Natural killer cell (primary cell): ENCODE results near the gene MAPKAPK3. TPM values are rescaled to one million over a fixed set of nuclear protein-coding genes. Genes with fewer than 3 reads are reported as not detected.
A peak's percentile ranks its signal among the peaks of the same experiment; 100 is the strongest.

Experiments used
- ATAC-seq, 3 donors: fragments of 150-1000 bp in 2 of 3; fragments of 200-7000 bp in 1 of 3; cut with Tn5 transposase; 1 replicate in 1 of 3; 2 replicates in 2 of 3; pipeline ENCODE4 v1.10.0; 2021; ENCODE audit warnings: mild to moderate bottlenecking in 2 of 3, moderate library complexity in 2 of 3
- DNase-seq, 2 donors: peaks; one replicate each; pipeline versions ENCODE4 v3.0.0 to v3.0.0-alpha.2; 2013 to 2021; ENCODE audit warnings: mixed read lengths in 1 of 2
- H3K27ac ChIP-seq: one replicate; pipeline ENCODE4 v1.5.1; 2013; ENCODE audit warnings: mild to moderate bottlenecking, low read length
- H3K27me3 ChIP-seq: one replicate; pipeline ENCODE4 v1.6.1; 2013; ENCODE audit warnings: low read length; ENCODE audit not compliant: control insufficient read depth, insufficient read depth
- H3K36me3 ChIP-seq: one replicate; pipeline ENCODE4 v1.6.1; 2013; ENCODE audit warnings: low read length; ENCODE audit not compliant: control insufficient read depth, insufficient read depth
- H3K4me1 ChIP-seq: one replicate; pipeline ENCODE4 v1.6.1; 2013; ENCODE audit warnings: low read length; ENCODE audit not compliant: control insufficient read depth, insufficient read depth
- H3K4me3 ChIP-seq: one replicate; pipeline ENCODE4 v1.5.1; 2013; ENCODE audit warnings: low read length
- H3K9me3 ChIP-seq: one replicate; pipeline ENCODE4 v1.6.1; 2013; ENCODE audit warnings: low read length; ENCODE audit not compliant: control insufficient read depth, insufficient read depth
- H3K27ac Mint-ChIP-seq, 2 donors: one replicate each; pipeline ENCODE4 v1.8.0; 2022; ENCODE audit warnings: mild to moderate bottlenecking in 2 of 2, mixed read lengths in 2 of 2, moderate library complexity in 1 of 2
- H3K27me3 Mint-ChIP-seq, 2 donors: one replicate each; pipeline ENCODE4 v1.8.0; 2022; ENCODE audit warnings: low read depth in 2 of 2, mixed read lengths in 2 of 2
- H3K36me3 Mint-ChIP-seq: one replicate; pipeline ENCODE4 v1.8.0; 2022; ENCODE audit warnings: mixed read lengths
- H3K4me1 Mint-ChIP-seq, 2 donors: one replicate each; pipeline ENCODE4 v1.8.0; 2022; ENCODE audit warnings: mixed read lengths in 2 of 2
- H3K4me3 Mint-ChIP-seq: one replicate; pipeline ENCODE4 v1.8.0; 2022; ENCODE audit warnings: mild to moderate bottlenecking, moderate library complexity, mixed read lengths
- H3K9me3 Mint-ChIP-seq, 2 donors: one replicate each; pipeline ENCODE4 v1.8.0; 2022; ENCODE audit warnings: mixed read lengths in 2 of 2
- WGBS: methylation state at CpG from one replicate; pipeline ENCODE4 v1.1.7; 2013; ENCODE audit warnings: missing lambda C conversion rate; ENCODE audit not compliant: insufficient coverage; 5-methylcytosine and 5-hydroxymethylcytosine counted together
- intact Hi-C: fragments of 100-400 bp; cut with micrococcal nuclease; formaldehyde crosslinking; loops from one replicate; pipeline ENCODE4 v1.14.2; 2022
- total RNA-seq, 4 donors: library from RNA; stranded (reverse); fragments of 120-200 nt in 1 of 4; gene quantifications; one replicate each; pipeline versions ENCODE4 v1.2.3 to v1.2.4, GENCODE V29; 2013 to 2022
- TF ChIP-seq, protein P1 (sequence below): fragments of 200-600 bp; IDR thresholded peaks from one replicate; pipeline ENCODE4 v1.8.0; 2022; ENCODE audit warnings: antibody characterized with exemption

Gene MAPKAPK3
- total RNA-seq, 3 donors from 2014 or later (not counting 1 experiment from before 2014, with no cell fraction given) = 48.0 to 57.7 (median 49.3) TPM

DNA sequence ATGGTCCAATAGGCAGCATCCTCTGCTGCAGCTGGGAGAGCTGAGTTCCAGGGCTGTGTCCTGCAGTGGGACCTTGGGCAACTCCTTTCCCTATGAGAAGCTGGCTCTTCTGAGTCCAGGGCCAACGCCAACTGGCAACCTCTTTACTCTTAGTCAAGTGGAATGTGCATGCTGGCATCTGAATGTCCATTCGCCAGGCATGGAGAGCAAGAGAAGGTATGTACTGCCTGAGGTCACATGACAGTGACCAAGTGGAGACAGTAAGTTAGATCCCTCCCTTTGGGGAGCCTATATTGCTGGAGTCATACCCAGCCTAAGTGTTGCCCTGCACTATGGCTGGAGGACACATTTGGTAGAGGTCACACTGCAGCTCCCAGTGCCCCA, 35.5 kb upstream of the MAPKAPK3 start:
- H3K27me3 Mint-ChIP-seq = no peaks in the 10 kb centered on the region
- H3K27ac ChIP-seq = no peak overlapping the region

DNA sequence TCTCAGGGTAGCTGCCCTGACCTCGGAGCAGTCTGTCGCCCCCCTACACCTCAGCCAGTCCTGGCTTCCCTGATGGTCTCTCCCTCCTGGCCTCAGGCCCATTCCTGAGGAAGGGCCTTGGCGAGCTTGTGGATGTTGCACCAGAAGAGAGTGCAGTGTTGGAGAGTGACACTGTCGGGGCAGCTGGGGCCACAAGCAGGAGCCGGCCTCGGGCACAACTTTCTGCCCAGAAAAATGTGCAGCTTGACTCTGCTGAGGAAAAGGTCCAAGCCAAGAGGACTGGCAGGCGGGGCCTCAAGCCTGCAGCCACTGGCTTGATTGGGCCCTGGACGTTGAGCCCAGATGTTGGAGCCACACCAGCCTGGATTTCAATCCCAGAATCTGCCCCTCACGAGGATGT, 34.9 kb upstream of the MAPKAPK3 start:
- Mint-ChIP-seq H3K27ac (no peak overlapping the region), H3K9me3 (no peaks in the 10 kb centered on the region), H3K36me3 (no peaks in the 10 kb centered on the region), H3K27me3 (no peaks in the 10 kb centered on the region), H3K4me3 (no peak overlapping the region), H3K4me1 (peaks cover 10 to 17% of the 10 kb centered on the region in 2 donors)
- 86% methylated on average over 9 of the region's 9 CpGs for WGBS
- intact Hi-C loops = no loop called here
- Histone ChIP-seq H3K4me1 (peaks cover 16% of the 10 kb centered on the region), H3K27ac (no peak overlapping the region), H3K4me3 (no peak overlapping the region), H3K9me3 (no peaks in the 10 kb centered on the region), H3K36me3 (peaks cover 46% of the 10 kb centered on the region), H3K27me3 (no peaks in the 10 kb centered on the region)
- DNase-seq (no peak), ATAC-seq (no peak)
- TF ChIP-seq, protein P1, sequence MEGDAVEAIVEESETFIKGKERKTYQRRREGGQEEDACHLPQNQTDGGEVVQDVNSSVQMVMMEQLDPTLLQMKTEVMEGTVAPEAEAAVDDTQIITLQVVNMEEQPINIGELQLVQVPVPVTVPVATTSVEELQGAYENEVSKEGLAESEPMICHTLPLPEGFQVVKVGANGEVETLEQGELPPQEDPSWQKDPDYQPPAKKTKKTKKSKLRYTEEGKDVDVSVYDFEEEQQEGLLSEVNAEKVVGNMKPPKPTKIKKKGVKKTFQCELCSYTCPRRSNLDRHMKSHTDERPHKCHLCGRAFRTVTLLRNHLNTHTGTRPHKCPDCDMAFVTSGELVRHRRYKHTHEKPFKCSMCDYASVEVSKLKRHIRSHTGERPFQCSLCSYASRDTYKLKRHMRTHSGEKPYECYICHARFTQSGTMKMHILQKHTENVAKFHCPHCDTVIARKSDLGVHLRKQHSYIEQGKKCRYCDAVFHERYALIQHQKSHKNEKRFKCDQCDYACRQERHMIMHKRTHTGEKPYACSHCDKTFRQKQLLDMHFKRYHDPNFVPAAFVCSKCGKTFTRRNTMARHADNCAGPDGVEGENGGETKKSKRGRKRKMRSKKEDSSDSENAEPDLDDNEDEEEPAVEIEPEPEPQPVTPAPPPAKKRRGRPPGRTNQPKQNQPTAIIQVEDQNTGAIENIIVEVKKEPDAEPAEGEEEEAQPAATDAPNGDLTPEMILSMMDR = no peak

More for the DNA sequence above, 35.5 kb upstream of the MAPKAPK3 start:
- Mint-ChIP-seq H3K4me3 (no peak overlapping the region), H3K4me1 (peaks cover 10 to 17% of the 10 kb centered on the region in 2 donors), H3K36me3 (no peaks in the 10 kb centered on the region), H3K27ac (no peak overlapping the region), H3K9me3 (no peaks in the 10 kb centered on the region)
- TF ChIP-seq, protein P1 = no peak
- H3K27me3 ChIP-seq = no peaks in the 10 kb centered on the region
- no peak overlapping the region for H3K4me3 ChIP-seq
- no peak for ATAC-seq
- H3K36me3 ChIP-seq = peaks cover 46% of the 10 kb centered on the region
- no peaks in the 10 kb centered on the region for H3K9me3 ChIP-seq
- 92% methylated on average over 2 of the region's 2 CpGs for whole genome bisulfite sequencing
- intact Hi-C loops = no loop called here
- DNase-seq = no peak
- H3K4me1 ChIP-seq = peaks cover 22% of the 10 kb centered on the region

DNA sequence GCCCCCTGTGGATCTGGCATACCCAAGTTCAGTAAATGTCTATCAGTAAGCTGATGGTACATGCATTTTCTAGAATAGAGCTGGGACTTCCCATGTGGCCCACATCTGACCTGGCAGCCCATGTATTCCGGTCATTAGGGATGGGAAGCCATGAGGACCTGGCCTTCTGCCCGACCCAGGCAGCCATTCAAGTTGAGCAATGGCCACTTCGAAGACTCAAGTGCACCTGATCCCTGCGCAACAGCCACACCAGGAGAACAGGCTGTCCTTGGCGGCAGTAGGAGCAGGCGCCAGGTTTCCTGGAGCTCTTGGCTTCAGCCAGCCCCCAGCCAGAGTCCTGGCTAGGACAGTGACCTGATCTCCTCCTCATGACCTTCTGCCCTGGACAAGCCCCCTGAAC, 33.1 kb upstream of the MAPKAPK3 start:
- Mint-ChIP-seq H3K27me3 (no peaks in the 10 kb centered on the region), H3K4me1 (peaks cover 29 to 35% of the 10 kb centered on the region in 2 donors), H3K9me3 (no peaks in the 10 kb centered on the region), H3K27ac (peak overlapping the region; percentile 6 to 13), H3K4me3 (no peak overlapping the region), H3K36me3 (no peaks in the 10 kb centered on the region)
- intact Hi-C loops = no loop called here
- Histone ChIP-seq H3K4me1 (peaks cover 23% of the 10 kb centered on the region), H3K36me3 (peaks cover 30% of the 10 kb centered on the region), H3K27me3 (no peaks in the 10 kb centered on the region), H3K27ac (no peak overlapping the region), H3K9me3 (no peaks in the 10 kb centered on the region), H3K4me3 (no peak overlapping the region)
- TF ChIP-seq, protein P1 = no peak
- WGBS = 95% methylated on average over 6 of the region's 6 CpGs
- ATAC-seq (no peak), DNase-seq (no peak)

DNA sequence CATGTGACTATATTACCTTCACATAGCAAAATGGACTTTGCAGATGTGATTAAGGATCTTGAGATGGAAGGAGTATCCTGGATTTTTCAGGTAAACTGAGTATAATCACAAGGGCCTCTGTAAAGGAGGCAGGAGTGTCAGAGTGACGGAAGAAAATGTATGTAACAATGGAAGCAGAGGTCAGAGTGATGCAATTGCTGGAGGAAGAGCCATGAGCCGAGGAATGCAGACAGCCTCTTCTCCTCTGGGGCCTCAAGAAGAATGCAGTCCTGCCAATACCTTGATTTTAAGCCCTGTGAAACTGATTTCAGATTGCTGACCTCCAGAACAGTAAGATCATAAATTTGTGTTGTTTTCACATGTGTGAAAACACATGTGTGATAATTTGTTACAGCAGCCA, 32.6 kb upstream of the MAPKAPK3 start:
- no peak for ATAC-seq
- no peak overlapping the region for H3K27ac ChIP-seq
- H3K27ac Mint-ChIP-seq = peak overlapping the region in 1 of 2 donors; percentile 13

More for the DNA sequence above, 32.6 kb upstream of the MAPKAPK3 start:
- Histone ChIP-seq H3K4me3 (no peak overlapping the region), H3K27me3 (no peaks in the 10 kb centered on the region), H3K4me1 (peaks cover 28% of the 10 kb centered on the region), H3K36me3 (peaks cover 26% of the 10 kb centered on the region), H3K9me3 (no peaks in the 10 kb centered on the region)
- H3K27me3 Mint-ChIP-seq = no peaks in the 10 kb centered on the region
- no peak for DNase-seq
- TF ChIP-seq, protein P1 = no peak
- intact Hi-C loops = no loop called here
- H3K4me3 Mint-ChIP-seq = no peak overlapping the region
- 92% methylated on average over 2 of the region's 2 CpGs for WGBS
- H3K4me1 Mint-ChIP-seq = peaks cover 30 to 38% of the 10 kb centered on the region in 2 donors
- no peaks in the 10 kb centered on the region for H3K36me3 Mint-ChIP-seq
- H3K9me3 Mint-ChIP-seq = no peaks in the 10 kb centered on the region
